HCT116 (cell line): ENCODE data around the gene PPP1R12B. TPM values are rescaled to one million over a fixed set of nuclear protein-coding genes. Genes with fewer than 3 reads are reported as not detected.

Source experiments
- ATAC-seq: fragments of 200-7000 bp; cut with Tn5 transposase; 2 replicates; pipeline ENCODE4 v1.9.1; 2020; ENCODE audit warnings: mild to moderate bottlenecking, moderate library complexity
- BruUV-seq: library from RNA; stranded (reverse); fragments of 400-500 nt; replicated peaks from 2 replicates; lab custom pipeline; 2021; lab: Mats Ljungman, UMichigan
- CTCF ChIA-PET: fragments of 300-600 bp; sonication (Branson Sonifier 250); formaldehyde crosslinking; loops from one replicate; lab custom pipeline; 2021; ENCODE audit warnings: antibody characterized with exemption; lab: Charles Lee
- POLR2A ChIA-PET: fragments of 300-600, 350-600 bp; sonication (Branson Sonifier 250); formaldehyde crosslinking; loops from one replicate; lab custom pipeline; 2021; ENCODE audit warnings: antibody characterized with exemption; lab: Charles Lee
- RAD21 ChIA-PET, 2 experiments: fragments of 300-600 bp; sonication (Branson Sonifier 250); formaldehyde crosslinking; loops; one replicate each; lab custom pipeline; 2023; ENCODE audit warnings: low total read pairs in 2 of 2; ENCODE audit not compliant: uncharacterized antibody in 2 of 2, unreplicated experiment in 2 of 2, low non-redundant PET in 1 of 2; lab: Charles Lee
- DNase-seq: peaks from one replicate; pipeline ENCODE4 v3.0.0-alpha.2; 2010; ENCODE audit warnings: low read depth, low spot score
- H2AFZ ChIP-seq: fragments of 200-600 bp; shearing (Covaris generic), sonication (generic); 2 replicates; pipeline ENCODE4 v1.6.1; 2017; ENCODE audit warnings: low read depth, mixed run types, mixed read lengths, antibody characterized with exemption, low read length; ENCODE audit not compliant: poor library complexity, severe bottlenecking
- H3K27ac ChIP-seq: 2 replicates; pipeline ENCODE4 v1.5.1; 2012; ENCODE audit warnings: low read depth, low read length
- H3K27me3 ChIP-seq: fragments of 200-600 bp; sonication (generic); 2 replicates; pipeline ENCODE4 v1.6.1; 2016; ENCODE audit warnings: mixed run types, low read length, mixed read lengths; ENCODE audit not compliant: insufficient read depth
- H3K36me3 ChIP-seq, 2 experiments: fragments of 200-500 bp in 1 of 2; fragments of 200-600 bp in 1 of 2; sonication (Bioruptor generic) in 1 of 2; sonication (generic) in 1 of 2; 2 replicates each; pipeline versions ENCODE4 v1.5.1 to v1.6.1; 2014 to 2016; ENCODE audit warnings: low read length in 2 of 2, inconsistent platforms in 1 of 2, mixed read lengths in 1 of 2, mixed run types in 1 of 2; ENCODE audit not compliant: insufficient read depth in 2 of 2, control insufficient read depth in 1 of 2
- H3K4me1 ChIP-seq, 2 experiments: fragments of 200-600 bp in 1 of 2; sonication (generic) in 1 of 2; 2 replicates each; pipeline versions ENCODE4 v1.5.1 to v1.6.1; 2012 to 2017; ENCODE audit warnings: low read length in 2 of 2, inconsistent platforms in 1 of 2, mild to moderate bottlenecking in 1 of 2, mixed read lengths in 1 of 2, mixed run types in 1 of 2, moderate library complexity in 1 of 2; ENCODE audit not compliant: insufficient read depth in 2 of 2, control insufficient read depth in 1 of 2
- H3K4me2 ChIP-seq: fragments of 200-600 bp; sonication (generic); 2 replicates; pipeline ENCODE4 v1.6.1; 2017; ENCODE audit warnings: mixed run types, low read length, mixed read lengths
- H3K4me3 ChIP-seq, 2 experiments: fragments of 200-600 bp in 1 of 2; sonication (generic) in 1 of 2; replicated peaks in 1 of 2; 2 replicates each; pipeline ENCODE4 v1.5.1; 2011 to 2016; ENCODE audit warnings: low read length in 2 of 2, control low read depth in 1 of 2, low read depth in 1 of 2, mild to moderate bottlenecking in 1 of 2, mixed read lengths in 1 of 2, mixed run types in 1 of 2
- H3K79me2 ChIP-seq: fragments of 200-600 bp; sonication (generic); 2 replicates; pipeline ENCODE4 v1.6.1; 2017; ENCODE audit warnings: mild to moderate bottlenecking, mixed run types, low read length, moderate library complexity, mixed read lengths; ENCODE audit not compliant: insufficient read depth
- H3K9ac ChIP-seq: fragments of 200-600 bp; sonication (generic); 2 replicates; pipeline ENCODE4 v1.6.1; 2016; ENCODE audit warnings: low read length, mixed read lengths
- H3K9me2 ChIP-seq: fragments of 200-600 bp; sonication (generic), shearing (Covaris generic); 2 replicates; pipeline ENCODE4 v1.6.1; 2017; ENCODE audit warnings: mixed run types, mild to moderate bottlenecking, moderate library complexity; ENCODE audit not compliant: insufficient read depth
- H3K9me3 ChIP-seq, 2 experiments: fragments of 200-500 bp in 1 of 2; fragments of 200-600 bp in 1 of 2; sonication (Bioruptor generic) in 1 of 2; sonication (generic) in 1 of 2; 2 replicates each; pipeline ENCODE4 v1.6.1; 2014 to 2017; ENCODE audit warnings: low read length in 2 of 2, mixed read lengths in 2 of 2, inconsistent platforms in 1 of 2, low read depth in 1 of 2, mild to moderate bottlenecking in 1 of 2, mixed run types in 1 of 2, moderate library complexity in 1 of 2; ENCODE audit not compliant: control insufficient read depth in 1 of 2, insufficient read depth in 1 of 2
- H4K20me1 ChIP-seq: fragments of 200-600 bp; sonication (generic), shearing (Covaris generic); 2 replicates; pipeline ENCODE4 v1.6.1; 2017; ENCODE audit warnings: mixed run types, mild to moderate bottlenecking, moderate library complexity; ENCODE audit not compliant: insufficient read depth
- CEBPB ChIP-seq: IDR thresholded peaks from 2 replicates; pipeline ENCODE4 v1.6.1; 2012; ENCODE audit warnings: low read depth
- EGR1 ChIP-seq: IDR thresholded peaks from 2 replicates; pipeline ENCODE4 v1.6.1; 2012; ENCODE audit warnings: low read depth
- ELF1 ChIP-seq: IDR thresholded peaks from 2 replicates; pipeline ENCODE4 v1.6.1; 2012; ENCODE audit warnings: low read depth, borderline replicate concordance
- EZH2 ChIP-seq: fragments of 200-600 bp; sonication (generic); IDR thresholded peaks from 2 replicates; pipeline ENCODE4 v1.6.1; 2017; ENCODE audit warnings: antibody characterized with exemption, mixed run types
- MAX ChIP-seq: IDR thresholded peaks from 2 replicates; pipeline ENCODE4 v1.6.1; 2012
- POLR2AphosphoS5 ChIP-seq: IDR thresholded peaks from 2 replicates; pipeline ENCODE4 v1.6.1; 2011; ENCODE audit warnings: mild to moderate bottlenecking, low read depth, low read length, moderate library complexity
- RAD21 ChIP-seq: IDR thresholded peaks from 2 replicates; pipeline ENCODE4 v1.6.1; 2012; ENCODE audit warnings: low read depth, mild to moderate bottlenecking
- REST ChIP-seq: IDR thresholded peaks from 2 replicates; pipeline ENCODE4 v1.6.1; 2012; ENCODE audit warnings: low read depth
- SIN3A ChIP-seq: IDR thresholded peaks from 2 replicates; pipeline ENCODE4 v1.6.1; 2012; ENCODE audit warnings: low read depth
- SRF ChIP-seq: IDR thresholded peaks from 2 replicates; pipeline ENCODE4 v1.6.1; 2012; ENCODE audit warnings: low read depth
- TCF7L2 ChIP-seq: IDR thresholded peaks from 2 replicates; pipeline ENCODE4 v1.7.0; 2011; ENCODE audit warnings: borderline replicate concordance, inconsistent platforms; ENCODE audit not compliant: insufficient read depth, insufficient read length; ENCODE audit errors: extremely low read depth
- ZNF274 ChIP-seq: fragments of 200-500 bp; sonication (Bioruptor generic); IDR thresholded peaks from 2 replicates; pipeline ENCODE4 v1.6.1; 2014; ENCODE audit warnings: mild to moderate bottlenecking, low read depth, low read length, inconsistent platforms
- intact Hi-C: fragments of 100-400 bp; cut with micrococcal nuclease; formaldehyde crosslinking; loops from 2 replicates; pipeline ENCODE4 v1.10.0; 2022
- total RNA-seq: library from RNA; stranded (reverse); gene quantifications from one replicate; pipeline ENCODE4 v1.2.1, GENCODE V29; 2021; ENCODE audit not compliant: unreplicated experiment
- TF ChIP-seq, protein P1 (sequence below): IDR thresholded peaks from 2 replicates; pipeline ENCODE4 v1.6.1; 2012
- TF ChIP-seq, protein P2 (sequence below): IDR thresholded peaks from 2 replicates; pipeline ENCODE4 v1.6.1; 2011; ENCODE audit warnings: mild to moderate bottlenecking, low read length, moderate library complexity; ENCODE audit not compliant: insufficient replicate concordance; ENCODE audit errors: extremely low read depth

The PPP1R12B gene
- total RNA-seq, 1 experiment from 2014 or later, result 14.3 TPM

DNA sequence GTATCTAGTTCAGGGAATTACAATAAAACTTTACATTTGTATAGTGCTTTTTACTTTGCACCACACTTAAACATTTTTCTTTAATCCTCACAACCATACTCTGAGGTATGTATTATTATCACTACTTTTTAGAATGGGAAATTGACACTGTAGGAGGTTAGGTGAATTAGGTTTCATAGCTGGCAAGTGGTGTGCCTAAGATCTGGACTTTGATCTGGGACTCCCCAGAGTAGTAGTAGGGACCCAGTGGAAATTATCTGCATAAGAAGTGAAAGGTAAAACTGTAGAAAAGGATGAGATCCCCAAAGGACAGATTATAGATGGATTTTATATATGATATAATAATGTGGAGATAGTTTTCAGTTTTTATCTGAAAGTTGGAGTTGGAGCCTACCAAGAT is 85.6 kb downstream of the PPP1R12B start:
- H3K27me3 ChIP-seq, result no peaks in the 10 kb centered on the region
- BruUV-seq, result no TSS peak
- H3K4me3 ChIP-seq, result no peak overlapping the region
- H3K9me2 ChIP-seq, result no peaks in the 10 kb centered on the region
- no peaks in the 10 kb centered on the region for H3K9me3 ChIP-seq
- ATAC-seq, result no peak
- H2AFZ ChIP-seq, result no peak overlapping the region
- H3K36me3 ChIP-seq, result 0 out of 4 replicates have a peak, but pooled peaks cover 0 to 2% of the 10 kb centered on the region in 2 experiments
- no peak overlapping the region for H3K27ac ChIP-seq
- H3K4me2 ChIP-seq, result no peak overlapping the region
- no peaks in the 10 kb centered on the region for H4K20me1 ChIP-seq
- ChIA-PET RAD21 (no interaction called here), POLR2A (no interaction called here), CTCF (no interaction called here)
- DNase-seq, result no peak
- TF ChIP-seq, protein P1, sequence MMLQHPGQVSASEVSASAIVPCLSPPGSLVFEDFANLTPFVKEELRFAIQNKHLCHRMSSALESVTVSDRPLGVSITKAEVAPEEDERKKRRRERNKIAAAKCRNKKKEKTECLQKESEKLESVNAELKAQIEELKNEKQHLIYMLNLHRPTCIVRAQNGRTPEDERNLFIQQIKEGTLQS, result no peak
- TF ChIP-seq MAX, result no peak
- TF ChIP-seq SIN3A, result no peak
- no peak for TF ChIP-seq EGR1
- TF ChIP-seq REST, result no peak
- TF ChIP-seq RAD21, result no peak
- TF ChIP-seq TCF7L2, result no peak
- TF ChIP-seq EZH2, result no peak
- TF ChIP-seq CEBPB, result no peak
- no peak for TF ChIP-seq ZNF274
- TF ChIP-seq, protein P2, sequence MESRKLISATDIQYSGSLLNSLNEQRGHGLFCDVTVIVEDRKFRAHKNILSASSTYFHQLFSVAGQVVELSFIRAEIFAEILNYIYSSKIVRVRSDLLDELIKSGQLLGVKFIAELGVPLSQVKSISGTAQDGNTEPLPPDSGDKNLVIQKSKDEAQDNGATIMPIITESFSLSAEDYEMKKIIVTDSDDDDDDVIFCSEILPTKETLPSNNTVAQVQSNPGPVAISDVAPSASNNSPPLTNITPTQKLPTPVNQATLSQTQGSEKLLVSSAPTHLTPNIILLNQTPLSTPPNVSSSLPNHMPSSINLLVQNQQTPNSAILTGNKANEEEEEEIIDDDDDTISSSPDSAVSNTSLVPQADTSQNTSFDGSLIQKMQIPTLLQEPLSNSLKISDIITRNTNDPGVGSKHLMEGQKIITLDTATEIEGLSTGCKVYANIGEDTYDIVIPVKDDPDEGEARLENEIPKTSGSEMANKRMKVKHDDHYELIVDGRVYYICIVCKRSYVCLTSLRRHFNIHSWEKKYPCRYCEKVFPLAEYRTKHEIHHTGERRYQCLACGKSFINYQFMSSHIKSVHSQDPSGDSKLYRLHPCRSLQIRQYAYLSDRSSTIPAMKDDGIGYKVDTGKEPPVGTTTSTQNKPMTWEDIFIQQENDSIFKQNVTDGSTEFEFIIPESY, result no peak
- no peak for TF ChIP-seq ELF1
- no peak for TF ChIP-seq POLR2AphosphoS5
- TF ChIP-seq SRF, result no peak
- intact Hi-C loops, result no loop called here
- no peaks in the 10 kb centered on the region for H3K79me2 ChIP-seq
- no peak overlapping the region for H3K9ac ChIP-seq
- H3K4me1 ChIP-seq, result no peaks in the 10 kb centered on the region
